ENCODE data around the gene TEX38. TPM values are rescaled to one million over a fixed set of nuclear protein-coding genes. Genes with fewer than 3 reads are reported as not detected.

TEX38 gene
- total and polyA plus RNA-seq, 2 of the 13 experiments (the other 11 are each of a cell fraction or from before 2014, with no cell fraction given): 0.18 TPM; not detected in 1

DNA sequence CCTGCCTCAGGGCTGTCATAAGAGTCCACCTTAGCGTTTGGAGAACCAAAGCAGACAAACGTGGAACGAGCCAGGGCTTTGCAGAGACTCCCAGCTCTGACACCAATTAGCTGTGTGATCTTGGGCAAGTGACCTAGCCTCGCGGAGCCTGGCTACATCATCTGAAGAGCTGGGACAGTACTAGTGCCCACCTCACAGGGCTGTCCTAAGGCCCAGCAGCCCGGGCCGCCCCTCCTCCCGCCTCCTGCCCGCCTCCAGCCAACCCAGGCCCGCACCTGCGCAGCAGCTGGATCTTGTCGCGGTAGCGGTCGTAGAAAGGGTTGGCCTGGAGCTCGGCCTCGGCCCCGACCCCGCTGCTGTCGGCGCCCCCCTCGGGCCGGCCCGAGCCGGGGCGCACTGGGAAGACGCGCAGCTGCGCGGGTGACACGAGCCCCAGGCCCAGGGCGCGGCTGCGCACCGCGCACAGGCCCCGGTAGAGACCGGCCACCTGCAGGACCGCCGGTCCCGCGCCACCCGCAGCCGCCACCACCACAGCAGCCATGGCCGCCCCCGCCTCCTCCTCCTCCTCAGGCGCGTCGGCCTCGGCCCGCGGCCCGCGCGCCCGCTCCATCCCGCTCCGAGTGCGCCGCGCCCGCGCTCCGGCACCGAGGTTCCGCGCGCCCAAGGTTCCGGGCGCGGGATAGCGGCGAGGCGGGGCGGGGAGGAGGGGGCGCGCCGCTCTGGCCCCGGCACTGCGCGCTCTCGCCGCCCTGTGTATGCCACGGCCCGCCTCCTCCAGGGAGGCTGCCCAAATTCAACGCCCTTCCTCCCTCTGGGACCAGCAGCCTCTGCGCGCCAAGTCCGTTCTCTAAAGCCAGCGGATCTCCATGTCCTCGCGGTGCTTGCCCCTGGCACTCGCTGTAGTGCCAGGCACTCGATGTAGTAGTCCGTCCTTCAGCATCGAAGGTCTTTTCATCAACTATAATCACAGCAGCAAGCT, 3.6 kb upstream of the TEX38 start, which contains the start of gene ATPAF1 (continued):
- TF ChIP-seq, protein P1, sequence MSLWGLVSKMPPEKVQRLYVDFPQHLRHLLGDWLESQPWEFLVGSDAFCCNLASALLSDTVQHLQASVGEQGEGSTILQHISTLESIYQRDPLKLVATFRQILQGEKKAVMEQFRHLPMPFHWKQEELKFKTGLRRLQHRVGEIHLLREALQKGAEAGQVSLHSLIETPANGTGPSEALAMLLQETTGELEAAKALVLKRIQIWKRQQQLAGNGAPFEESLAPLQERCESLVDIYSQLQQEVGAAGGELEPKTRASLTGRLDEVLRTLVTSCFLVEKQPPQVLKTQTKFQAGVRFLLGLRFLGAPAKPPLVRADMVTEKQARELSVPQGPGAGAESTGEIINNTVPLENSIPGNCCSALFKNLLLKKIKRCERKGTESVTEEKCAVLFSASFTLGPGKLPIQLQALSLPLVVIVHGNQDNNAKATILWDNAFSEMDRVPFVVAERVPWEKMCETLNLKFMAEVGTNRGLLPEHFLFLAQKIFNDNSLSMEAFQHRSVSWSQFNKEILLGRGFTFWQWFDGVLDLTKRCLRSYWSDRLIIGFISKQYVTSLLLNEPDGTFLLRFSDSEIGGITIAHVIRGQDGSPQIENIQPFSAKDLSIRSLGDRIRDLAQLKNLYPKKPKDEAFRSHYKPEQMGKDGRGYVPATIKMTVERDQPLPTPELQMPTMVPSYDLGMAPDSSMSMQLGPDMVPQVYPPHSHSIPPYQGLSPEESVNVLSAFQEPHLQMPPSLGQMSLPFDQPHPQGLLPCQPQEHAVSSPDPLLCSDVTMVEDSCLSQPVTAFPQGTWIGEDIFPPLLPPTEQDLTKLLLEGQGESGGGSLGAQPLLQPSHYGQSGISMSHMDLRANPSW (CRISPR knock-in tag; IDR thresholded peaks at IDR 0.05; ENCODE audit: borderline replicate concordance): no peak
- TF ChIP-seq ZNF331 (CRISPR knock-in tag; IDR thresholded peaks at IDR 0.05) (peak; percentile 49; the same call in 1 of the 2 replicates), NFIB (CRISPR knock-in tag; IDR thresholded peaks at IDR 0.05; ENCODE audit: borderline replicate concordance) (no peak), NR2F6 (IDR thresholded peaks at IDR 0.05) (no peak), NR2F6 (CRISPR knock-in tag; IDR thresholded peaks at IDR 0.05) (no peak), SP2 (CRISPR knock-in tag; IDR thresholded peaks at IDR 0.05) (no peak), ZNF383 (CRISPR knock-in tag; IDR thresholded peaks at IDR 0.05; ENCODE audit: borderline replicate concordance) (no peak), ARNT2 (CRISPR knock-in tag; IDR thresholded peaks at IDR 0.05; ENCODE audit: low read depth) (peak; percentile 54; the same call in 1 of the 2 replicates), ZNF569 (CRISPR knock-in tag; IDR thresholded peaks at IDR 0.05; ENCODE audit: borderline replicate concordance) (no peak), ZNF253 (CRISPR knock-in tag; IDR thresholded peaks at IDR 0.05; ENCODE audit: borderline replicate concordance) (no peak), TP53 (CRISPR knock-in tag; conservative IDR thresholded peaks at IDR 0.05) (no peak), ZBTB7B (CRISPR knock-in tag; IDR thresholded peaks at IDR 0.05) (no peak), PITX1 (CRISPR knock-in tag; IDR thresholded peaks at IDR 0.05) (no peak), ZKSCAN8 (CRISPR knock-in tag; IDR thresholded peaks at IDR 0.05; ENCODE audit: borderline replicate concordance) (no peak), SAP130 (CRISPR knock-in tag; IDR thresholded peaks at IDR 0.05; ENCODE audit: low read depth) (peak; percentile 41), FOXC1 (CRISPR knock-in tag; IDR thresholded peaks at IDR 0.05; ENCODE audit: borderline replicate concordance) (0 out of 2 replicates have a peak, but pooled peaks have one; percentile 18), GLI4 (CRISPR knock-in tag; IDR thresholded peaks at IDR 0.05; ENCODE audit: borderline replicate concordance) (no peak)
- TF ChIP-seq, protein P2, sequence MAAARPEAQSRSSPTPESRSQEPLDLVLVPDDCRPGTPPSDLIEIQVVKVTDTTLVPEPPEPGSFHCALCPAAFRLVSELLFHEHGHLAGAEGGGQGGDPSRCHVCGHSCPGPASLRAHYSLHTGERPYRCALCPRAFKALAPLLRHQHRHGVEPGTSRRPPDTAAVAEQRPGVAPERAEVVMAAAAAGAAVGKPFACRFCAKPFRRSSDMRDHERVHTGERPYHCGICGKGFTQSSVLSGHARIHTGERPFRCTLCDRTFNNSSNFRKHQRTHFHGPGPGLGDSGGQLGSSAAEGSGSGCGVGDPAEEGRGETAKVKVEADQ (CRISPR knock-in tag; IDR thresholded peaks at IDR 0.05; ENCODE audit: borderline replicate concordance): no peak
- TF ChIP-seq, protein P3, sequence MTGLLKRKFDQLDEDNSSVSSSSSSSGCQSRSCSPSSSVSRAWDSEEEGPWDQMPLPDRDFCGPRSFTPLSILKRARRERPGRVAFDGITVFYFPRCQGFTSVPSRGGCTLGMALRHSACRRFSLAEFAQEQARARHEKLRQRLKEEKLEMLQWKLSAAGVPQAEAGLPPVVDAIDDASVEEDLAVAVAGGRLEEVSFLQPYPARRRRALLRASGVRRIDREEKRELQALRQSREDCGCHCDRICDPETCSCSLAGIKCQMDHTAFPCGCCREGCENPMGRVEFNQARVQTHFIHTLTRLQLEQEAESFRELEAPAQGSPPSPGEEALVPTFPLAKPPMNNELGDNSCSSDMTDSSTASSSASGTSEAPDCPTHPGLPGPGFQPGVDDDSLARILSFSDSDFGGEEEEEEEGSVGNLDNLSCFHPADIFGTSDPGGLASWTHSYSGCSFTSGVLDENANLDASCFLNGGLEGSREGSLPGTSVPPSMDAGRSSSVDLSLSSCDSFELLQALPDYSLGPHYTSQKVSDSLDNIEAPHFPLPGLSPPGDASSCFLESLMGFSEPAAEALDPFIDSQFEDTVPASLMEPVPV (CRISPR knock-in tag; IDR thresholded peaks at IDR 0.05): no peak
- TF ChIP-seq, protein P4, sequence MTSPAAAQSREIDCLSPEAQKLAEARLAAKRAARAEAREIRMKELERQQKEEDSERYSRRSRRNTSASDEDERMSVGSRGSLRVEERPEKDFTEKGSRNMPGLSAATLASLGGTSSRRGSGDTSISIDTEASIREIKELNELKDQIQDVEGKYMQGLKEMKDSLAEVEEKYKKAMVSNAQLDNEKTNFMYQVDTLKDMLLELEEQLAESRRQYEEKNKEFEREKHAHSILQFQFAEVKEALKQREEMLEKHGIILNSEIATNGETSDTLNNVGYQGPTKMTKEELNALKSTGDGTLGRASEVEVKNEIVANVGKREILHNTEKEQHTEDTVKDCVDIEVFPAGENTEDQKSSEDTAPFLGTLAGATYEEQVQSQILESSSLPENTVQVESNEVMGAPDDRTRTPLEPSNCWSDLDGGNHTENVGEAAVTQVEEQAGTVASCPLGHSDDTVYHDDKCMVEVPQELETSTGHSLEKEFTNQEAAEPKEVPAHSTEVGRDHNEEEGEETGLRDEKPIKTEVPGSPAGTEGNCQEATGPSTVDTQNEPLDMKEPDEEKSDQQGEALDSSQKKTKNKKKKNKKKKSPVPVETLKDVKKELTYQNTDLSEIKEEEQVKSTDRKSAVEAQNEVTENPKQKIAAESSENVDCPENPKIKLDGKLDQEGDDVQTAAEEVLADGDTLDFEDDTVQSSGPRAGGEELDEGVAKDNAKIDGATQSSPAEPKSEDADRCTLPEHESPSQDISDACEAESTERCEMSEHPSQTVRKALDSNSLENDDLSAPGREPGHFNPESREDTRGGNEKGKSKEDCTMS (CRISPR knock-in tag; conservative IDR thresholded peaks at IDR 0.05): no peak
